ENCODE data around the gene CYP17A1. TPM values are rescaled to one million over a fixed set of nuclear protein-coding genes. Genes with fewer than 3 reads are reported as not detected.

Gene CYP17A1
- total and polyA plus RNA-seq, 2 donors (not counting 1 experiment from before 2014, with no cell fraction given), result not detected

GRCh38 chr10:102814873-102815661 lies 22.1 kb downstream of the CYP17A1 start:
- peak; percentile 50 to 72 for DNase-seq (ENCODE audit: low read depth in 2 of 2)
- Histone ChIP-seq H3K79me2 (ENCODE audit: control insufficient read depth, insufficient read depth, low read length) (no peaks in the 10 kb centered on the region), H3K27me3 (ENCODE audit: control insufficient read depth, insufficient read depth, low read length) (no peaks in the 10 kb centered on the region), H3K27ac (ENCODE audit: insufficient read depth, low read length) (peak overlapping the region; percentile 94), H2AFZ (ENCODE audit: low read length) (no peak overlapping the region), H3K4me3 (replicated peaks in 1 of 4; ENCODE audit: control extremely low read depth in 1 of 4, insufficient read depth in 1 of 4, low read depth in 3 of 4, low read length in 4 of 4) (no peak overlapping the region), H4K20me1 (ENCODE audit: control insufficient read depth, extremely low read depth, insufficient read depth, low read length) (no peaks in the 10 kb centered on the region), H3K9ac (ENCODE audit: insufficient read depth, low read length) (peak overlapping the region; percentile 56), H3K9me3 (ENCODE audit: control insufficient read depth, insufficient read depth, low read depth, low read length) (no peaks in the 10 kb centered on the region), H3K36me3 (ENCODE audit: control insufficient read depth, insufficient read depth, low read length) (peaks cover 11% of the 10 kb centered on the region), H3K4me2 (ENCODE audit: extremely low read depth, insufficient read depth, low read length) (no peak overlapping the region), H3K4me1 (ENCODE audit: control insufficient read depth, extremely low read depth, insufficient read depth, low read length) (peaks cover 22% of the 10 kb centered on the region)
- TF ChIP-seq EZH2 (IDR thresholded peaks at IDR 0.05; ENCODE audit: low read length, missing control alignments) (no peak), CTCF (conservative IDR thresholded peaks at IDR 0.05 in 1 of 2, IDR thresholded peaks at IDR 0.05 in 1 of 2; ENCODE audit: low read depth in 1 of 2, low read length in 2 of 2) (no peak)

- Histone ChIP-seq H3K27ac (ENCODE audit: insufficient read depth, low read length) (peak overlapping the region; percentile 94), H3K9ac (ENCODE audit: insufficient read depth, low read length) (no peak overlapping the region), H3K79me2 (ENCODE audit: control insufficient read depth, insufficient read depth, low read length) (no peaks in the 10 kb centered on the region), H3K36me3 (ENCODE audit: control insufficient read depth, insufficient read depth, low read length) (peaks cover 15% of the 10 kb centered on the region), H3K4me2 (ENCODE audit: extremely low read depth, insufficient read depth, low read length) (no peak overlapping the region), H3K27me3 (ENCODE audit: control insufficient read depth, insufficient read depth, low read length) (no peaks in the 10 kb centered on the region), H4K20me1 (ENCODE audit: control insufficient read depth, extremely low read depth, insufficient read depth, low read length) (no peaks in the 10 kb centered on the region), H2AFZ (ENCODE audit: low read length) (no peak overlapping the region), H3K4me3 (replicated peaks in 1 of 4; ENCODE audit: control extremely low read depth in 1 of 4, insufficient read depth in 1 of 4, low read depth in 3 of 4, low read length in 4 of 4) (no peak overlapping the region), H3K4me1 (ENCODE audit: control insufficient read depth, extremely low read depth, insufficient read depth, low read length) (peaks cover 22% of the 10 kb centered on the region), H3K9me3 (ENCODE audit: control insufficient read depth, insufficient read depth, low read depth, low read length) (no peaks in the 10 kb centered on the region)
- peak; percentile 27 to 75 for DNase-seq (ENCODE audit: low read depth in 2 of 2)
- TF ChIP-seq CTCF (conservative IDR thresholded peaks at IDR 0.05 in 1 of 2, IDR thresholded peaks at IDR 0.05 in 1 of 2; ENCODE audit: low read depth in 1 of 2, low read length in 2 of 2) (no peak), EZH2 (IDR thresholded peaks at IDR 0.05; ENCODE audit: low read length, missing control alignments) (no peak)
These were observed 22.8 kb downstream of the CYP17A1 start for GRCh38 chr10:102814453-102814871.

GRCh38 chr10:102813734-102814452 lies 23.3 kb downstream of the CYP17A1 start:
- Histone ChIP-seq H3K4me3 (replicated peaks in 1 of 4; ENCODE audit: control extremely low read depth in 1 of 4, insufficient read depth in 1 of 4, low read depth in 3 of 4, low read length in 4 of 4) (no peak overlapping the region), H3K27me3 (ENCODE audit: control insufficient read depth, insufficient read depth, low read length) (no peaks in the 10 kb centered on the region), H3K27ac (ENCODE audit: insufficient read depth, low read length) (peak overlapping the region; percentile 94), H3K9me3 (ENCODE audit: control insufficient read depth, insufficient read depth, low read depth, low read length) (no peaks in the 10 kb centered on the region), H4K20me1 (ENCODE audit: control insufficient read depth, extremely low read depth, insufficient read depth, low read length) (no peaks in the 10 kb centered on the region), H3K79me2 (ENCODE audit: control insufficient read depth, insufficient read depth, low read length) (no peaks in the 10 kb centered on the region), H2AFZ (ENCODE audit: low read length) (no peak overlapping the region), H3K4me2 (ENCODE audit: extremely low read depth, insufficient read depth, low read length) (no peak overlapping the region), H3K9ac (ENCODE audit: insufficient read depth, low read length) (no peak overlapping the region), H3K4me1 (ENCODE audit: control insufficient read depth, extremely low read depth, insufficient read depth, low read length) (peaks cover 22% of the 10 kb centered on the region), H3K36me3 (ENCODE audit: control insufficient read depth, insufficient read depth, low read length) (peaks cover 15% of the 10 kb centered on the region)
- TF ChIP-seq EZH2 (IDR thresholded peaks at IDR 0.05; ENCODE audit: low read length, missing control alignments) (no peak), CTCF (conservative IDR thresholded peaks at IDR 0.05 in 1 of 2, IDR thresholded peaks at IDR 0.05 in 1 of 2; ENCODE audit: low read depth in 1 of 2, low read length in 2 of 2) (no peak)
- peak; percentile 40 to 57 for DNase-seq (ENCODE audit: low read depth in 2 of 2)

Data from fibroblast of lung (primary cell).